ENCODE results near the gene SP2. TPM values are rescaled to one million over a fixed set of nuclear protein-coding genes. Genes with fewer than 3 reads are reported as not detected.

The SP2 gene
- total and polyA plus RNA-seq, 12 donors, result 1.8 to 21.1 (median 10.1) TPM

GRCh38 chr17:47898241-47898640, 2.2 kb downstream of the SP2 start:
- no peak for DNase-seq
- no peaks in the 10 kb centered on the region for H3K9me3 ChIP-seq (replicated peaks in 1 of 3)
- TF ChIP-seq CTCF (IDR thresholded peaks at IDR 0.05), result no peak
- TF ChIP-seq POLR2A (IDR thresholded peaks at IDR 0.05), result no peak
- no peaks in the 10 kb centered on the region for H3K27me3 ChIP-seq
- intact Hi-C loops (cut with DNase I), result no loop called here
- H3K27ac ChIP-seq, result no peak overlapping the region
- H3K4me1 ChIP-seq (replicated peaks in 1 of 2), result peaks cover 10 to 31% of the 10 kb centered on the region in 2 donors
- no peaks in the 10 kb centered on the region for H3K36me3 ChIP-seq (replicated peaks in 1 of 2)
- no peak overlapping the region for H3K4me3 ChIP-seq

- DNase-seq, result no peak
- intact Hi-C loops (cut with DNase I), result loop anchor here in 1 of 2 donors (5.0 kb wide), 1 partner anchor 58 kb away; the partner anchor contains the start of gene PRR15L
- no peak overlapping the region for H3K27ac ChIP-seq
- H3K36me3 ChIP-seq (replicated peaks in 1 of 2), result no peaks in the 10 kb centered on the region
- no peaks in the 10 kb centered on the region for H3K9me3 ChIP-seq (replicated peaks in 1 of 3)
- peaks cover 8 to 29% of the 10 kb centered on the region in 2 donors for H3K4me1 ChIP-seq (replicated peaks in 1 of 2)
- no peak overlapping the region for H3K4me3 ChIP-seq
- WGBS, 4 donors, result 86 to 95% (median 88%) methylated on average over 4 to 5 of the region's 5 CpGs
- no peak for TF ChIP-seq CTCF (IDR thresholded peaks at IDR 0.05)
- no peak for TF ChIP-seq POLR2A (IDR thresholded peaks at IDR 0.05)
- H3K27me3 ChIP-seq, result no peaks in the 10 kb centered on the region
Observed at GRCh38 chr17:47899643-47900042, 3.6 kb downstream of the SP2 start.

- DNase-seq, result no peak
- Histone ChIP-seq H3K27me3 (no peaks in the 10 kb centered on the region), H3K36me3 (replicated peaks in 1 of 2) (no peaks in the 10 kb centered on the region), H3K27ac (no peak overlapping the region), H3K9me3 (replicated peaks in 1 of 3) (no peaks in the 10 kb centered on the region), H3K4me1 (replicated peaks in 1 of 2) (peaks cover 11 to 42% of the 10 kb centered on the region in 2 donors), H3K4me3 (no peak overlapping the region)
- intact Hi-C loops (cut with DNase I), result loop anchor here in 1 of 2 donors (5.0 kb wide), 1 partner anchor 56 kb away; the partner anchor contains the start of gene PRR15L
- WGBS, 4 donors, result 87 to 92% (median 89%) methylated on average over 7 of the region's 7 CpGs
- TF ChIP-seq POLR2A (IDR thresholded peaks at IDR 0.05), result no peak
- TF ChIP-seq CTCF (IDR thresholded peaks at IDR 0.05), result no peak
Observed at GRCh38 chr17:47901423-47901822, 5.4 kb downstream of the SP2 start.

GRCh38 chr17:47902039-47902744, 6.2 kb downstream of the SP2 start:
- H3K4me3 ChIP-seq, result no peak overlapping the region
- no peaks in the 10 kb centered on the region for H3K36me3 ChIP-seq (replicated peaks in 1 of 2)
- peaks cover 8 to 44% of the 10 kb centered on the region in 2 donors for H3K4me1 ChIP-seq (replicated peaks in 1 of 2)
- H3K9me3 ChIP-seq (replicated peaks in 1 of 3), result no peaks in the 10 kb centered on the region
- no peak overlapping the region for H3K27ac ChIP-seq
- TF ChIP-seq CTCF (IDR thresholded peaks at IDR 0.05) (no peak), POLR2A (IDR thresholded peaks at IDR 0.05) (no peak)
- DNase-seq, result no peak
- 71 to 81% (median 72%) methylated on average over 4 of the region's 4 CpGs for WGBS, 4 donors
- H3K27me3 ChIP-seq, result no peaks in the 10 kb centered on the region
- intact Hi-C loops (cut with DNase I), result loop anchor here in 1 of 2 donors (5.0 kb wide), 1 partner anchor 55 kb away; the partner anchor contains the start of gene PRR15L
